GM15510 (cell line): ENCODE results near the gene KRTAP4-12.
"Not testable (repeated sequence)": the region's sequence is repeated elsewhere in the genome, so short reads cannot be mapped to it uniquely, and the experiment has no call there.

Experiments
- POLR2A ChIP-seq: IDR thresholded peaks from 3 replicates; pipeline ENCODE4 v1.6.1; 2011; ENCODE audit warnings: borderline replicate concordance; ENCODE audit not compliant: insufficient read length; ENCODE audit errors: extremely low read depth

Gene KRTAP4-12

DNA sequence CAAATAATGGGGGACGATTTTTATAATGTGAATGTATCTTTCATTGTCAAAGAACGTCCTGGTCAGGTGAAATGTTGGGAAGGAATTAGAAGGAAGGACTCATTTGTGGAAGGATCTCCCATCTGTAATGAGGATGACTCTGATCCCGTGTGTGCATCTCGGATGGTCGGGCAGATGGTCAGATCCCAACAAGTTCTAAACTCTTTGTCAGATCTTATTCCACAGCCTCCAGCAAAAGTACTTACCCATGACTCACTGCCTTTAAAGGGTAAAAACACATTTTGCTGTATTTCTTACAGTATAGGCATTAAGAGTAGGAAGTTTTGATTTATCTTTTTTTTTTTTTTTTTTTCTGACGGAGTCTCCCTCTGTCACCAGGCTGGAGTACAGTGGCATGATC is 25.5 kb downstream of the KRTAP4-12 start:
- TF ChIP-seq POLR2A = no peak

DNA sequence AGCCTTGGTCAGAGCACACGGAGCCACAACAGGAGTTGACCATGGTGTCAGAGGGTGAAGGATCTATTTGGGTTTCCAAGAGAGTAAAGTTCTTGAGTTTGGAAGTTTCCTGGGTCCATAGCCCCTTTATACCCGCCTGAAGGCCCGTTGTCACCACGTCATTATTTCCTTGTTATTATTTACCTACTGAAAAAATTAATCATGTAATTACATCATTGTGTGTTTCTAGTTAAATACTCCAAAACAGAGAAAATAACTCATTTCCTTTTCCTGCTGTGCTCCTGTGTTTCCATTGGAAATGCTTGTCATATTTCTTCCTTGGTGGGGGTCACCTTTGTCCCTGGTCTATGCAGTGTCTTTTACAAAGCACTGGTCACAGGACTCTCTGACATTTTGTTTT is 25.9 kb downstream of the KRTAP4-12 start, which contains the start of gene KRTAP4-8:
KRTAP4-8 (minus strand) TSS at position 101 of the 400 bp plus-strand sequence; CDS start at position 43, 58 bp downstream.
- no peak for TF ChIP-seq POLR2A

DNA sequence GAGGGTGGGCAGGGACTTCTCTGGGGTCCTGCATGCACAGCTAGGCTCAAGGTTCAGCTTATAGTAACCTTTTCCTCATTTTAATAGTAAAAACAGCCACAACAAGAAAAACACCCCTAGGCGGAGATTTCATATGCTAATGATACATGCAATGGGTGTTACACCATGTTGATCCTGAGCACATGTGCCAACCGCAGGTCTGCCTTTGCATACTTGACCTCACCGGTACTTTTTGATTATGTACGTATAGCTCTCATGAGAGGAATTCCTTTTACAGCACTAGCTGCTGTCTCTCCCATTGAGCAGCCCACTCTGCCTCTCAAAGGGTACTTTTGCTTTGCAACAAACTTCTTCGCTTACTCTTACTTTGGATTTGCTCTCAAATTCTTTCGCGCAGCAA is 27.9 kb downstream of the KRTAP4-12 start:
- TF ChIP-seq POLR2A = no peak

DNA sequence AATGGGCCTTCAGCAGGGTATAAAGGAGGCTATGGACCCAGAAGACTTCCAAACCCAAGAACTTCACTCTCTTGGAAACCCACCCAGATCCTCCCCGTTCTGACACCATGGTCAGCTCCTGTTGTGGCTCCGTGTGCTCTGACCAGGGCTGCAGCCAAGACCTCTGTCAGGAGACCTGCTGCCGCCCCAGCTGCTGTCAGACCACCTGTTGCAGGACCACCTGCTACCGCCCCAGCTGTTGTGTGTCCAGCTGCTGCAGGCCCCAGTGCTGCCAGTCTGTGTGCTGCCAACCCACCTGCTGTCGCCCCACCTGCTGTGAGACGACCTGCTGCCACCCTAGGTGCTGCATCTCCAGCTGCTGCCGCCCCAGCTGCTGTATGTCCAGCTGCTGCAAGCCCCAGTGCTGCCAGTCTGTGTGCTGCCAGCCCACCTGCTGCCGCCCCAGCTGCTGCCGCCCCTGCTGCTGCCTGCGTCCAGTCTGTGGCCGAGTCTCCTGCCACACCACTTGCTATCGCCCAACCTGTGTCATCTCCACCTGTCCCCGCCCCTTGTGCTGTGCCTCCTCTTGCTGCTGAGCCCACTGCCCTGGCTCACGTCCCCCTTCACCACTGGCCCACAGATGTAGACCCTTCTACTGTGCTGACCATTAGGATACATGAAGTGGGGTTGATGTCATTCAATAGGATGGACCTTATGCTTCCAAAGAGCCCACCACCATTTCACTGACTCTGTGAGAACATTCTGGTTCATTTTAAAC is 39.7 kb downstream of the KRTAP4-12 start, which contains the start of gene KRTAP4-7:
KRTAP4-7 (plus strand) TSS at position 51 of the 757 bp plus-strand sequence; CDS start at position 108, 57 bp downstream.
- not testable (repeated sequence) for TF ChIP-seq POLR2A

DNA sequence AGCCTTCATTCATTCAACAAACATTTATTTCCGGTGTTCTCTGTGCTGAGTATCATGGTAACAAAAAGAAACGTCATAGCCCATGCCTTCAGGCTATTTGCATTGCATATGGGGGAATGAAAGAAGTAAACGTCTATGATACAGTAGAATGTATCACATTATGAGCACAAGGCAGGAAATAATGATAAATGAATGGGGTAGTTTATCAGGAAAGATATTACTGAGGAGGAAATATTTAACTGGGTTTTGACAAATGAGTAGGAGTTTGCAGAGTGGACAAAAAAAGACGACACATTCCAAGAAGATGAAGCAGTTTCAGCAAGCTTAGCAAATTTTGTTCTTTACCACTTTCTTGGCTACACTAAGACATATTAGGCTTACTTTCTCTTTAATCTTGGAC is 41.4 kb downstream of the KRTAP4-12 start:
- TF ChIP-seq POLR2A = no peak

DNA sequence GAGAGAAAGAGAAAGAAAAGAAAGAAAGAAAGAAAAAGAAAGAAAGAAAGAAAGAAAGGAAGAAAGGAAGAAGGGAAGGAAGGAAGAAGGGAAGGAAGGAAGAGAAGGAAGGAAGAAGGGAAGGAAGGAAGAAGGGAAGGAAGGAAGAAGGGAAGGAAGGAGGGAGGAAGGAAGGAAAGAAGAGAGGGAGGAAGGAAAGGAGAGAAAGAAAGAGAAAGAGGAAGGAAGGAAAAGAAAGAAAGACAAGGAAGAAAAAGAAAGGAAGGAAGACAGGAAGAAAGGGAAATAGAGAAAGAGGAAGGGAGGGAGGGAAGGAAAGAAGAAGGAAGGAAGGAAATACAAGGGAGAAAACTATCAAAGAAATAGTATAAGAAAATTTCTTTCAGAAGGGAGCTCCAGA is 47.2 kb downstream of the KRTAP4-12 start:
- TF ChIP-seq POLR2A = no peak

DNA sequence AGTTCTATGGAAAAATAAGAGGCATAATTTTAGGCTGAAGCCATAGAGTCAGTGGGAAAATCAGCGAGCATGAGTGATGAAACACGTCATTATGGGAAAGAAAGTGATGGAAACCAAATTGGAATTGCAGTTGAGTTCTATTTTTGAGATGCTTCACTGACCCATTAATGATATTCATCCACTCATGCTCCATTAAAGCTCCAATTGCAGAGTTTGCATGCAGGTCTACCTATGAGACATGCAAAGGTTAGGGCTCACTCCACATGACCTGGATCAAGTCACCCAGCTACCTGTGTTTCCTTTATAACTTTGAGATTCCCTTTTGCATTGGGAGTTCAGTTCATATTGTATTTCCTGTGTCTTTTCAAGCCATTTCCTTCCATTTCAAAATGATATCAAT is 50.3 kb downstream of the KRTAP4-12 start:
- TF ChIP-seq POLR2A = no peak
